Activated CD4-positive, alpha-beta T cell treated with anti-CD3 and anti-CD28 coated beads, Interleukin-2, amount 50 U/mL, for 48 hours (primary cell): ENCODE results near the gene CEACAM16.

ENCODE experiments used
- DNase-seq, 2 experiments: peaks; one replicate each; pipeline ENCODE4 v3.0.0-alpha.2; 2020

The CEACAM16 gene

GRCh38 chr19:44747739-44748425 is 48.9 kb downstream of the CEACAM16 start:
- peak; percentile 52 to 59 for DNase-seq

- peak; percentile 73 to 78 for DNase-seq
Observed at GRCh38 chr19:44748426-44749254, 49.7 kb downstream of the CEACAM16 start, which contains the start of gene BCL3. BCL3 (plus strand) TSS chr19:44748708; CDS start chr19:44748791, 83 bp downstream.

GRCh38 chr19:44749292-44749691 is 50.3 kb downstream of the CEACAM16 start:
- no peak for DNase-seq

- DNase-seq, result no peak
Observed at GRCh38 chr19:44749994-44750393, 51.0 kb downstream of the CEACAM16 start.

- no peak for DNase-seq
Observed at GRCh38 chr19:44752123-44752815, 53.3 kb downstream of the CEACAM16 start.

- DNase-seq, result peak; percentile 93 to 96
Observed at GRCh38 chr19:44752816-44753625, 54.1 kb downstream of the CEACAM16 start.

- DNase-seq, result no peak
Observed at GRCh38 chr19:44753626-44753931, 54.6 kb downstream of the CEACAM16 start.

GRCh38 chr19:44753932-44754749 is 55.2 kb downstream of the CEACAM16 start:
- peak; percentile 95 for DNase-seq

- DNase-seq, result no peak
Observed at GRCh38 chr19:44754750-44755080, 55.8 kb downstream of the CEACAM16 start.

- no peak for DNase-seq
Observed at GRCh38 chr19:44755219-44755618, 56.3 kb downstream of the CEACAM16 start.

GRCh38 chr19:44756089-44756562 is 57.2 kb downstream of the CEACAM16 start:
- DNase-seq, result no peak

GRCh38 chr19:44757057-44757734 is 58.2 kb downstream of the CEACAM16 start:
- DNase-seq, result no peak

- no peak for DNase-seq
Observed at GRCh38 chr19:44757735-44758505, 59.0 kb downstream of the CEACAM16 start.

GRCh38 chr19:44758596-44758995 is 59.6 kb downstream of the CEACAM16 start:
- no peak for DNase-seq

GRCh38 chr19:44759083-44759804 is 60.3 kb downstream of the CEACAM16 start:
- DNase-seq, result no peak
